Activated B cell treated with CpG ODN at 0.5 μM for 24 hours (primary cell): ENCODE measurements around the gene BTG1. TPM values are rescaled to one million over a fixed set of nuclear protein-coding genes. Genes with fewer than 3 reads are reported as not detected.
A peak's percentile ranks its signal among the peaks of the same experiment; 100 is the strongest.

Experiments used
- ATAC-seq: fragments of 200-7000 bp; cut with Tn5 transposase; one replicate; pipeline ENCODE4 v1.10.0; 2021; ENCODE audit warnings: low read depth, mild to moderate bottlenecking, moderate library complexity
- CTCF ChIA-PET: fragments of 350-600 bp; sonication (Branson Sonifier 250); formaldehyde crosslinking; loops from one replicate; lab custom pipeline; 2021; ENCODE audit warnings: antibody characterized with exemption; lab: Charles Lee
- POLR2A ChIA-PET: fragments of 350-600 bp; sonication (Branson Sonifier 250); formaldehyde crosslinking; loops from one replicate; lab custom pipeline; 2021; ENCODE audit warnings: antibody characterized with exemption; lab: Charles Lee
- DNase-seq: peaks from one replicate; pipeline ENCODE4 v3.0.0; 2022
- H3K27ac Mint-ChIP-seq: one replicate; pipeline ENCODE4 v1.8.0; 2020; ENCODE audit warnings: mixed read lengths
- H3K27me3 Mint-ChIP-seq: one replicate; pipeline ENCODE4 v1.8.0; 2021; ENCODE audit warnings: mixed read lengths
- H3K36me3 Mint-ChIP-seq: one replicate; pipeline ENCODE4 v1.8.0; 2021; ENCODE audit warnings: low read depth, mixed read lengths
- H3K4me1 Mint-ChIP-seq: one replicate; pipeline ENCODE4 v1.8.0; 2021; ENCODE audit warnings: mixed read lengths
- H3K4me3 Mint-ChIP-seq: one replicate; pipeline ENCODE4 v1.8.0; 2020; ENCODE audit warnings: mild to moderate bottlenecking, mixed read lengths
- H3K9me3 Mint-ChIP-seq: one replicate; pipeline ENCODE4 v1.8.0; 2020; ENCODE audit warnings: mixed read lengths
- CTCF ChIP-seq: fragments of 200-600 bp; IDR thresholded peaks from one replicate; pipeline ENCODE4 v1.8.0; 2022; ENCODE audit warnings: antibody characterized with exemption, mild to moderate bottlenecking
- intact Hi-C: fragments of 100-400 bp; cut with micrococcal nuclease; formaldehyde crosslinking; loops from one replicate; pipeline ENCODE4 v1.15.1; 2024
- total RNA-seq: library from RNA; stranded (reverse); gene quantifications from 2 replicates; pipeline ENCODE4 v1.2.3, GENCODE V29; 2022

Gene BTG1
- total RNA-seq, 1 donor from 2014 or later: 429 TPM

GRCh38 chr12:92130999-92131398 lies 14.6 kb downstream of the BTG1 start:
- no peak for TF ChIP-seq CTCF
- Mint-ChIP-seq H3K36me3 (peaks cover 75% of the 10 kb centered on the region), H3K4me3 (peak overlapping the region; percentile 2), H3K4me1 (peaks cover 75% of the 10 kb centered on the region), H3K27ac (no peak overlapping the region), H3K9me3 (no peaks in the 10 kb centered on the region), H3K27me3 (no peaks in the 10 kb centered on the region)
- ChIA-PET POLR2A (interaction anchor here (0.6 to 7.7 kb wide), 3 partner anchors 14 to 799 kb away, joined by 3 to 170 read pairs (median 6); partner anchors contain the start of gene BTG1), CTCF (no interaction called here)
- no peak for ATAC-seq
- no peak for DNase-seq
- intact Hi-C loops: no loop called here

GRCh38 chr12:92129609-92130008 lies 16.0 kb downstream of the BTG1 start:
- no peak for DNase-seq
- TF ChIP-seq CTCF: no peak
- no peaks in the 10 kb centered on the region for H3K27me3 Mint-ChIP-seq
- ATAC-seq: no peak
- H3K36me3 Mint-ChIP-seq: peaks cover 72% of the 10 kb centered on the region
- H3K9me3 Mint-ChIP-seq: no peaks in the 10 kb centered on the region
- ChIA-PET CTCF (interaction anchor here (1.3 kb wide), 1 partner anchor 138 kb away, joined by 3 read pairs; no protein-coding TSS in a partner anchor), POLR2A (interaction anchor here (0.5 to 1.1 kb wide), 2 partner anchors 65 to 438 kb away, joined by 4 to 6 read pairs; no protein-coding TSS in a partner anchor)
- peaks cover 75% of the 10 kb centered on the region for H3K4me1 Mint-ChIP-seq
- intact Hi-C loops: no loop called here
- H3K4me3 Mint-ChIP-seq: no peak overlapping the region
- H3K27ac Mint-ChIP-seq: no peak overlapping the region

- ATAC-seq (no peak), DNase-seq (no peak)
- no peak overlapping the region for H3K27ac Mint-ChIP-seq
- H3K27me3 Mint-ChIP-seq: no peaks in the 10 kb centered on the region
- TF ChIP-seq CTCF: no peak
- intact Hi-C loops: no loop called here
- H3K4me1 Mint-ChIP-seq: peaks cover 75% of the 10 kb centered on the region
- H3K9me3 Mint-ChIP-seq: no peaks in the 10 kb centered on the region
- no peak overlapping the region for H3K4me3 Mint-ChIP-seq
- ChIA-PET CTCF (no interaction called here), POLR2A (interaction anchor here (0.9 to 1.1 kb wide), 3 partner anchors 13 to 235 kb away, joined by 3 to 4 read pairs (median 3); no protein-coding TSS in a partner anchor)
- H3K36me3 Mint-ChIP-seq: peaks cover 64% of the 10 kb centered on the region
These were observed 17.0 kb downstream of the BTG1 start for GRCh38 chr12:92128612-92129011.

- CTCF ChIA-PET: interaction anchor here (0.8 kb wide), 1 partner anchor 446 kb away, joined by 4 read pairs; no protein-coding TSS in a partner anchor
- peak overlapping the region; percentile 70 for H3K27ac Mint-ChIP-seq
- H3K27me3 Mint-ChIP-seq: no peaks in the 10 kb centered on the region
- POLR2A ChIA-PET: interaction anchor here (0.8 to 2.5 kb wide), 7 partner anchors 10 to 381 kb away, joined by 3 to 19 read pairs (median 6); partner anchors contain the start of gene BTG1
- intact Hi-C loops: loop anchor here (2.0 to 5.0 kb wide), 2 partner anchors 14 to 47 kb away; no protein-coding TSS in a partner anchor
- no peak for TF ChIP-seq CTCF
- ATAC-seq (no peak), DNase-seq (no peak)
- peaks cover 59% of the 10 kb centered on the region for H3K36me3 Mint-ChIP-seq
- H3K9me3 Mint-ChIP-seq: peaks cover 10% of the 10 kb centered on the region
- H3K4me3 Mint-ChIP-seq: peak overlapping the region; percentile 1
- peaks cover 45% of the 10 kb centered on the region for H3K4me1 Mint-ChIP-seq
These were observed 21.0 kb downstream of the BTG1 start for GRCh38 chr12:92124689-92125029.

GRCh38 chr12:92123780-92124688 lies 21.6 kb downstream of the BTG1 start:
- CTCF ChIA-PET: no interaction called here
- Mint-ChIP-seq H3K36me3 (peaks cover 59% of the 10 kb centered on the region), H3K4me3 (peak overlapping the region; percentile 1), H3K4me1 (peaks cover 42% of the 10 kb centered on the region), H3K27ac (peak overlapping the region; percentile 70), H3K27me3 (no peaks in the 10 kb centered on the region), H3K9me3 (peaks cover 10% of the 10 kb centered on the region)
- TF ChIP-seq CTCF: no peak
- intact Hi-C loops: loop anchor here (2.0 to 5.0 kb wide), 2 partner anchors 15 to 47 kb away; no protein-coding TSS in a partner anchor
- ATAC-seq: no peak
- POLR2A ChIA-PET: interaction anchor here (0.6 to 2.5 kb wide), 8 partner anchors 10 to 382 kb away, joined by 3 to 19 read pairs (median 6); partner anchors contain the start of gene BTG1
- DNase-seq: no peak
